Thymus (tissue), 11 donors: ENCODE data around the gene TM4SF4. TPM values are rescaled to one million over a fixed set of nuclear protein-coding genes. Genes with fewer than 3 reads are reported as not detected.

Source experiments
- DNase-seq, 9 donors: peaks; one replicate each; pipeline ENCODE4 v3.0.0-alpha.2; 2013; ENCODE audit warnings: low spot score in 9 of 9, low read depth in 6 of 9, missing footprints in 1 of 9
- H3K27ac ChIP-seq, 2 donors: one replicate each; pipeline ENCODE4 v1.5.1; 2013; ENCODE audit warnings: control low read depth in 1 of 2, low read depth in 1 of 2, low read length in 1 of 2, mild to moderate bottlenecking in 1 of 2, moderate library complexity in 1 of 2
- H3K27me3 ChIP-seq, 2 donors: one replicate each; pipeline ENCODE4 v1.5.1; 2013; ENCODE audit warnings: low read length in 1 of 2; ENCODE audit not compliant: control insufficient read depth in 2 of 2, insufficient read depth in 1 of 2
- H3K36me3 ChIP-seq, 2 donors: one replicate each; pipeline ENCODE4 v1.5.1; 2013; ENCODE audit warnings: low read length in 1 of 2, mild to moderate bottlenecking in 1 of 2, moderate library complexity in 1 of 2; ENCODE audit not compliant: control insufficient read depth in 2 of 2, insufficient read depth in 2 of 2
- H3K4me1 ChIP-seq, 2 donors: one replicate each; pipeline ENCODE4 v1.5.1; 2013; ENCODE audit warnings: low read length in 2 of 2; ENCODE audit not compliant: control insufficient read depth in 2 of 2, insufficient read depth in 2 of 2
- H3K4me3 ChIP-seq, 2 donors: one replicate each; pipeline ENCODE4 v1.5.1; 2013; ENCODE audit warnings: low read length in 2 of 2, control low read depth in 1 of 2, mild to moderate bottlenecking in 1 of 2
- H3K9me3 ChIP-seq, 2 donors: one replicate each; pipeline ENCODE4 v1.5.1; 2013; ENCODE audit warnings: low read length in 1 of 2, mild to moderate bottlenecking in 1 of 2; ENCODE audit not compliant: control insufficient read depth in 2 of 2, insufficient read depth in 1 of 2
- WGBS: extraction: QIAGEN DNeasy Blood & Tissue Kit; methylation state at CpG from one replicate; pipeline ENCODE4 v1.1.7; 2013; 5-methylcytosine and 5-hydroxymethylcytosine counted together
- polyA plus RNA-seq: library from polyadenylated mRNA; stranded (reverse); fragments of 200-250 nt; gene quantifications from one replicate; pipeline ENCODE4 v1.2.3, GENCODE V29; 2013
- total RNA-seq: library from RNA; stranded (reverse); fragments of 120-200 nt; gene quantifications from one replicate; pipeline ENCODE4 v1.2.4, GENCODE V29; 2013
- donor health status: healthy.

The TM4SF4 gene
- total and polyA plus RNA-seq, 2 donors = 0.07 to 0.09 TPM

GRCh38 chr3:149473357-149474249 lies 894 bp upstream of the TM4SF4 start:
- H3K4me1 ChIP-seq = no peaks in the 10 kb centered on the region
- H3K27me3 ChIP-seq = no peaks in the 10 kb centered on the region
- DNase-seq = no peak
- H3K27ac ChIP-seq = no peak overlapping the region
- 93% methylated on average over 7 of the region's 7 CpGs for WGBS
- no peaks in the 10 kb centered on the region for H3K9me3 ChIP-seq
- no peaks in the 10 kb centered on the region for H3K36me3 ChIP-seq
- no peak overlapping the region for H3K4me3 ChIP-seq

- Histone ChIP-seq H3K9me3 (no peaks in the 10 kb centered on the region), H3K4me3 (no peak overlapping the region), H3K36me3 (no peaks in the 10 kb centered on the region), H3K27ac (no peak overlapping the region), H3K4me1 (no peaks in the 10 kb centered on the region), H3K27me3 (no peaks in the 10 kb centered on the region)
- 98% methylated on average over 7 of the region's 7 CpGs for WGBS
- no peak for DNase-seq
Measured at GRCh38 chr3:149475451-149476060, 1.1 kb downstream of the TM4SF4 start.

- H3K27ac ChIP-seq = no peak overlapping the region
- no peak for DNase-seq
- 92% methylated on average over 4 of the region's 4 CpGs for WGBS
- H3K4me1 ChIP-seq = no peaks in the 10 kb centered on the region
- no peaks in the 10 kb centered on the region for H3K36me3 ChIP-seq
- H3K9me3 ChIP-seq = no peaks in the 10 kb centered on the region
- no peaks in the 10 kb centered on the region for H3K27me3 ChIP-seq
- H3K4me3 ChIP-seq = no peak overlapping the region
Measured at GRCh38 chr3:149476225-149476624, 1.7 kb downstream of the TM4SF4 start.

- DNase-seq = no peak
- H3K9me3 ChIP-seq = no peaks in the 10 kb centered on the region
- 92% methylated on average over 14 of the region's 14 CpGs for WGBS
- H3K4me3 ChIP-seq = no peak overlapping the region
- H3K27me3 ChIP-seq = no peaks in the 10 kb centered on the region
- no peak overlapping the region for H3K27ac ChIP-seq
- H3K4me1 ChIP-seq = no peaks in the 10 kb centered on the region
- H3K36me3 ChIP-seq = no peaks in the 10 kb centered on the region
Measured at GRCh38 chr3:149479621-149480325, 5.3 kb downstream of the TM4SF4 start.

- Histone ChIP-seq H3K4me3 (no peak overlapping the region), H3K27ac (no peak overlapping the region), H3K27me3 (no peaks in the 10 kb centered on the region), H3K36me3 (no peaks in the 10 kb centered on the region), H3K4me1 (no peaks in the 10 kb centered on the region), H3K9me3 (no peaks in the 10 kb centered on the region)
- WGBS = 78% methylated on average over 15 of the region's 15 CpGs
- DNase-seq = peak in 3 of 9 donors; percentile 9 to 33 (median 30)
Measured at GRCh38 chr3:149480326-149481017, 6.0 kb downstream of the TM4SF4 start.

GRCh38 chr3:149481056-149481455 lies 6.6 kb downstream of the TM4SF4 start:
- 91% methylated on average over 3 of the region's 3 CpGs for WGBS
- Histone ChIP-seq H3K36me3 (no peaks in the 10 kb centered on the region), H3K4me3 (no peak overlapping the region), H3K27ac (no peak overlapping the region), H3K9me3 (no peaks in the 10 kb centered on the region), H3K27me3 (no peaks in the 10 kb centered on the region), H3K4me1 (no peaks in the 10 kb centered on the region)
- no peak for DNase-seq

- no peaks in the 10 kb centered on the region for H3K4me1 ChIP-seq
- H3K36me3 ChIP-seq = no peaks in the 10 kb centered on the region
- DNase-seq = no peak
- no peaks in the 10 kb centered on the region for H3K9me3 ChIP-seq
- H3K4me3 ChIP-seq = no peak overlapping the region
- 98% methylated on average over 2 of the region's 2 CpGs for WGBS
- no peak overlapping the region for H3K27ac ChIP-seq
- H3K27me3 ChIP-seq = no peaks in the 10 kb centered on the region
Measured at GRCh38 chr3:149481491-149481890, 7.0 kb downstream of the TM4SF4 start.

- H3K27me3 ChIP-seq = no peaks in the 10 kb centered on the region
- H3K9me3 ChIP-seq = no peaks in the 10 kb centered on the region
- no peak overlapping the region for H3K27ac ChIP-seq
- no peak for DNase-seq
- H3K4me3 ChIP-seq = no peak overlapping the region
- H3K36me3 ChIP-seq = no peaks in the 10 kb centered on the region
- 95% methylated on average over 5 of the region's 5 CpGs for WGBS
- H3K4me1 ChIP-seq = no peaks in the 10 kb centered on the region
Measured at GRCh38 chr3:149486726-149487125, 12.2 kb downstream of the TM4SF4 start.
